Panc1 (cell line): ENCODE measurements around the gene DSCAM. TPM values are rescaled to one million over a fixed set of nuclear protein-coding genes. Genes with fewer than 3 reads are reported as not detected.

ENCODE experiments used
- ATAC-seq: fragments of 200-7000 bp; cut with Tn5 transposase; 2 replicates; pipeline ENCODE4 v1.9.1; 2020; ENCODE audit warnings: mild to moderate bottlenecking, moderate library complexity
- BruUV-seq: library from RNA; stranded (reverse); fragments of 400-500 nt; replicated peaks from 2 replicates; lab custom pipeline; 2021; lab: Mats Ljungman, UMichigan
- CTCF ChIA-PET: fragments of 300-600 bp; sonication (Branson Sonifier 250); formaldehyde crosslinking; loops from one replicate; lab custom pipeline; 2022; ENCODE audit warnings: antibody characterized with exemption; lab: Charles Lee
- POLR2A ChIA-PET: fragments of 300-600 bp; sonication (Branson Sonifier 250); formaldehyde crosslinking; loops from one replicate; lab custom pipeline; 2022; ENCODE audit warnings: antibody characterized with exemption; lab: Charles Lee
- DNase-seq: peaks from one replicate; pipeline ENCODE4 v3.0.0-alpha.2; 2010; ENCODE audit warnings: low read depth, low spot score
- H3K27ac ChIP-seq: 2 replicates; pipeline ENCODE4 v1.5.1; 2011; ENCODE audit warnings: mild to moderate bottlenecking, low read length, inconsistent platforms
- H3K27me3 ChIP-seq: fragments of 200-500 bp; sonication (Bioruptor generic); 2 replicates; pipeline ENCODE4 v1.6.0; 2014; ENCODE audit warnings: low read length, inconsistent platforms; ENCODE audit not compliant: control insufficient read depth, insufficient read depth
- H3K36me3 ChIP-seq: fragments of 200-500 bp; sonication (Bioruptor generic); 2 replicates; pipeline ENCODE4 v1.5.1; 2014; ENCODE audit warnings: inconsistent platforms, mild to moderate bottlenecking, low read length, moderate library complexity; ENCODE audit not compliant: control insufficient read depth, insufficient read depth
- H3K4me1 ChIP-seq: 2 replicates; pipeline ENCODE4 v1.5.1; 2011; ENCODE audit warnings: inconsistent platforms, mild to moderate bottlenecking, low read length, moderate library complexity; ENCODE audit not compliant: control insufficient read depth, insufficient read depth
- H3K4me3 ChIP-seq, 2 experiments: 2 replicates each; pipeline ENCODE4 v1.5.1; 2011 to 2012; ENCODE audit warnings: low read depth in 2 of 2, low read length in 2 of 2, mild to moderate bottlenecking in 2 of 2, inconsistent platforms in 1 of 2, moderate library complexity in 1 of 2
- H3K9me3 ChIP-seq: fragments of 200-500 bp; sonication (Bioruptor generic); 2 replicates; pipeline ENCODE4 v1.5.1; 2014; ENCODE audit warnings: low read depth, mild to moderate bottlenecking, inconsistent platforms, low read length, moderate library complexity; ENCODE audit not compliant: control insufficient read depth, insufficient read depth
- CTCF ChIP-seq: fragments of 450-650 bp; IDR thresholded peaks from 2 replicates; pipeline ENCODE4 v1.5.1; 2017; ENCODE audit warnings: mild to moderate bottlenecking
- POLR2AphosphoS5 ChIP-seq: IDR thresholded peaks from 2 replicates; pipeline ENCODE4 v1.6.1; 2012; ENCODE audit warnings: mild to moderate bottlenecking, low read depth, low read length, moderate library complexity
- REST ChIP-seq, 2 experiments: IDR thresholded peaks; 2 replicates each; pipeline ENCODE4 v1.6.1; 2011 to 2012; ENCODE audit warnings: low read depth in 2 of 2, control low read depth in 1 of 2, low read length in 1 of 2, mild to moderate bottlenecking in 1 of 2, moderate library complexity in 1 of 2; ENCODE audit not compliant: insufficient read depth in 1 of 2
- SIN3A ChIP-seq: IDR thresholded peaks from 2 replicates; pipeline ENCODE4 v1.6.1; 2012; ENCODE audit warnings: low read depth, mild to moderate bottlenecking, low read length, moderate library complexity, borderline replicate concordance; ENCODE audit not compliant: insufficient read depth
- TCF7L2 ChIP-seq: IDR thresholded peaks from 2 replicates; pipeline ENCODE4 v1.6.1; 2011; ENCODE audit warnings: mild to moderate bottlenecking, low read depth, low read length, inconsistent platforms
- in situ Hi-C: cut with HindIII; loops from 2 replicates; pipeline ENCODE4 v1.10.0; 2016; ENCODE audit warnings: low sequenced_read_pairs, low pct_unique_long_range_greater_than_20kb
- intact Hi-C: fragments of 100-400 bp; cut with micrococcal nuclease; formaldehyde crosslinking; loops from one replicate; pipeline ENCODE4 v1.10.0; 2022; ENCODE audit not compliant: unreplicated experiment
- total RNA-seq: library from RNA; stranded (reverse); gene quantifications from one replicate; pipeline ENCODE4 v1.2.1, GENCODE V29; 2021; ENCODE audit not compliant: unreplicated experiment

Gene DSCAM
- total RNA-seq, 1 experiment from 2014 or later: not detected

DNA sequence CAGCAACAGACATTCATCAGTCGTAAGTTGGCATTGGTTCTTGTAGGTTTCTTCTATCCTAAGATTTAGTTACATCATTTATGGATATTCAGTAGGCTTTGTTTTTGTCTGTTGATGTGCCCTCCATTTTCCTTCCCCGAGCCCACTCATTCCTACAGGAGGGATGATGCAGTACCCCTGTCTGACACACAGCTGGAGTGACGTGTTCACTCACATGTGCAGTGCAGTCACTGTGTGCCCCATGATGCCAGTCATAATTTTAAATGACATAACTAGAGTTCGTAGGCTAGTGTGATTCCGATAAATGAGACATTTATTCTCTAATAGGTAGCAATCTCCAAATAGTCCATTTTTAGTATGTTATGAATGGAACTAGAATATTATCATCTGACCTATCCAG lies 438.4 kb downstream of the DSCAM start:
- no peaks in the 10 kb centered on the region for H3K27me3 ChIP-seq
- H3K36me3 ChIP-seq: no peaks in the 10 kb centered on the region
- no peak for ATAC-seq
- no TSS peak for BruUV-seq
- DNase-seq: no peak
- TF ChIP-seq POLR2AphosphoS5: no peak
- no peak for TF ChIP-seq CTCF
- TF ChIP-seq TCF7L2: no peak
- no peak for TF ChIP-seq SIN3A
- TF ChIP-seq REST (IDR thresholded peaks at IDR 0.05; ENCODE audit: insufficient read depth in 1 of 2, low read depth in 2 of 2, low read length in 1 of 2): no peak
- H3K27ac ChIP-seq: no peak overlapping the region
- no peak overlapping the region for H3K4me3 ChIP-seq
- ChIA-PET CTCF (no interaction called here), POLR2A (no interaction called here)
- in situ Hi-C loops: no loop called here
- H3K9me3 ChIP-seq: no peaks in the 10 kb centered on the region
- intact Hi-C loops: no loop called here
- H3K4me1 ChIP-seq: no peaks in the 10 kb centered on the region

GRCh38 chr21:40404396-40404800 lies 442.6 kb downstream of the DSCAM start:
- Histone ChIP-seq H3K9me3 (no peaks in the 10 kb centered on the region), H3K36me3 (no peaks in the 10 kb centered on the region), H3K27me3 (no peaks in the 10 kb centered on the region), H3K4me3 (no peak overlapping the region), H3K4me1 (no peaks in the 10 kb centered on the region), H3K27ac (no peak overlapping the region)
- ChIA-PET POLR2A (no interaction called here), CTCF (no interaction called here)
- DNase-seq (no peak), ATAC-seq (no peak)
- BruUV-seq: no TSS peak
- intact Hi-C loops (no loop called here), in situ Hi-C loops (no loop called here)
- TF ChIP-seq POLR2AphosphoS5 (no peak), CTCF (no peak), REST (IDR thresholded peaks at IDR 0.05; ENCODE audit: insufficient read depth in 1 of 2, low read depth in 2 of 2, low read length in 1 of 2) (no peak), SIN3A (no peak), TCF7L2 (no peak)
